ENCODE data around the gene NHLH2.

The NHLH2 gene

DNA sequence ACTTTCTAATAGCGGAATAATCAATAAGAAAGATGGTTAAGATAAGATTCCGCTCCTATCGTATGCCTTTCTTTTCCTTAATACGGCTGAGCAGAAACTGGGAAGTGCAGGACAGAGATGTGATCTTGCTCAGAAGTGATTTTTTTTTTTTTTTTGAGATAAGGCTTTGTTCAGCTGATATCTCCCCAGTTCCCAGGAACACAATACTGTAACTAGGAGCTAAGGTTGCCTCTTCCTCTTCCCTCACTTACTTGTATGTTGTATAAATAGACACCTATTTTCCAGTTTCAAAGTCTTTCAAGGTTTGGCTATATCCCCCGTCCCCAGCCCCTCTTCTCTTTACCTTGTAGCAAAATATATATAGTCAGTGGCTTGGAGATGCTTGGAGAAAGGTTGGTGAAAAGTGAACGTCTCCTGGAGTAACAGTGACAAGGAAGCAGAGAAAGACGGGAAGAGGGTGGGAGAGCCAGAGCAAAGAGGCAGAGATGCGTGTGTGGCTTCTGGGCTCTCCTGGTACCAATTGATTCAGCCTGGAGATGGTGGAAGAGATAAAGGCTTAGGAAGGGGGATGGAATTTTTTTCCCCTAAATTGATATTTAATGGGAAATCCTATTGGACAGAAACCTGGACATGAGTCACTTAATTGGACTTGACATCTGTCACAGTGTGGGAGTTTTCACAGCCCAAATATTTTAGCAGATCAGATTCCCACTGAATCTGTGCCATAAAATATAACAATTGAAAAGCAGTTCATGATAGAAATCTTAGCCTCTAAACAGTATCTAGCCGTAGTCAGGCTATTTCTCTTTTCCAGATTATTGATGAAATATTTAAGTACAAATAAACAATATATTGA, at the start of gene NHLH2:
NHLH2 (minus strand) TSS at position 522 of the 856 bp plus-strand sequence. CDS start 2,754 bp downstream, outside the sequence.
- DNase-seq: no peak

- no peak for DNase-seq
These were observed 49.7 kb upstream of the NHLH2 start for GRCh38 chr1:115890580-115890979.

DNA sequence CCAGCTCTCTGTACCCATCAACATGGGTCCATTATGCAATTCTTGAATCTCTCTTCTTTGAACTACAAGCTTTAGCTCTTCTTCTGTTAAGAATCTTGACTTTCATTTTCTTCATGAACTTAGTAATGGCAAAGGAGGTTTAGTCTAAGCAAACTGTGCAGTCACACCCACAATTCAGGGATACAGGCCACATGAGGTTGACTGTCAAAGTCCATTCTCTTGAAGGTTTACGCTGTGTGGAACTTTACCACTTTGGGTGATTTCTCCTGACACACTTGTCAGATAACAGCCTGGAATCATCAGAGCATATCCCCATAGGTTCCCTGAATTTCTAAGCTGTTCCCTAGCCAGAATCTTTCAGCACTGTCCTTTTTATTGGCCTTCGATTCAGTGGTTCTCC, 48.0 kb upstream of the NHLH2 start:
- no peak for DNase-seq

DNA sequence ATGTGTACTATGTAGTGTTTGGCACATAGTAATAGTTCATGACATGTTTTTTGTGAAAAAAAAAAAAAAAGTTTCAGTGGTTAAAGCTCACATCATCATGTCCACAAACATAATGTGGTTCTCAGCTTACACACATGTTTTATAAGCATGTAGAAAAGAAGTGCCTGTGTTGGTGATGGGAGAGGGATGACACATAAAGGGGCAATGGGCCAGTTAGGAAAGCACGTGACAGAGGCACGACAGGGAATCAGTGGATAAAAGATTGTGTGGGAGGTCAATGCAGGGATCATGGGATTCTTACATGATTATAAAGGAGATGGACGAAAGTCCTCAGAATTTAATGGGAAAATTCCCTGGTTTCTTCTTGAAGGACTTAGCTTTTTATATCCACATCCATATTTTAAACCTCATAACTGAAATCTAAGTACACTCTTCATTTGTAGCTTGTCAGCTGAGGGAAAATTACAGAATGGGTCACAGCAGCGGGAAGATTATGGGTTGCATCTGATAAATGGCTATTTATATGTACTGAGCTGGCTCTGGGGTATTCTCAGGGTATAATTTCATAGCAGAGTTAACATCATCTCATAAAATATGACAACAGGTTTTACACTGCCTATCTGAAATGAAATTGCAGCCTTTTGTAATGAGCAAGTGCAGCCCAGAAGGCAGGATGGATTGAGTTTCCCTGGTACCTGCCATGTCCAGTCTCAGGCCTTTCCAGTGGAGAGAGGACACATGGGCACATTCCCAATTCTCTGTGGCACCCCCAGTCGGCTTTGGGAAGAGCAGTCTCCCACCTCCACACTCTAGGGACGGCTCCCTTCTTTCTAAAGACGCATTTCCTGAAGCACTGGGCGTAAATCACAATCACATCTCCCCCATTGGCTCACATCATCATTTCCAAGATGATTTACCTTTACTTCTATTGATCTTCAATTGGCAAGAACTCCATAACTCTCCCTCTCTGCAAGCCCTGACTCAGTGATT, 42.3 kb upstream of the NHLH2 start:
- no peak for DNase-seq

DNA sequence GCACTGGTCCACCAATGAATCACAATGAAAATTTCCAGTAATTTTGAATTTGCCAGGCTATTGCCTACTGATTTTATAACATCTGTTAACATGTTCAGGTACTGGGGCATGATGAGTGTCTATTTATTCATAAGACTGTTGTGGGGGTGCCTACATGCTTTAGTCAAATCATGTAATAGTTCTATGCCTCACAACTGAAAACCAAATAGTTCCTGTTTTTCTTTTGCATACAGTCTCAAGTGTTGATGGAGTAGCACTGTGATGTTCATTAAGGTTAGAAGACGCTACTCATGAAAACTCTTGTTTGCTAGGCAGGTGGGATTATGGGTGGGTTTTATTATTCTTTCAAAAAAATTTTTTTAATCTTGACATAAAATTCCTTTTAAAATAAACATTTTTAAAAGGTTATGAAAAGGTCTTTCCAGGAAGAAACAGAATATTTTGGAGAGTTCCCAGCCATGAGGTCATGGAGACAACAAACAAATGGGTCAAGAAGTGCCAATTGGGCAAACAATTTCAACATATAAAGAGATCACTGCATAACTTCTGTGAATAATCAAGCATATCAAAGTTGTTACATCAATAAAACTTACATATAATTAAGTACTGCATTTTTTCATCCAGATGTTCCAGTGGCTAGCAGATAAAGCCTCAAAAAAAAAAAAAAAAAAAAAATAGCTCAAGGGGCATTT, 40.2 kb upstream of the NHLH2 start:
- DNase-seq: no peak

DNA sequence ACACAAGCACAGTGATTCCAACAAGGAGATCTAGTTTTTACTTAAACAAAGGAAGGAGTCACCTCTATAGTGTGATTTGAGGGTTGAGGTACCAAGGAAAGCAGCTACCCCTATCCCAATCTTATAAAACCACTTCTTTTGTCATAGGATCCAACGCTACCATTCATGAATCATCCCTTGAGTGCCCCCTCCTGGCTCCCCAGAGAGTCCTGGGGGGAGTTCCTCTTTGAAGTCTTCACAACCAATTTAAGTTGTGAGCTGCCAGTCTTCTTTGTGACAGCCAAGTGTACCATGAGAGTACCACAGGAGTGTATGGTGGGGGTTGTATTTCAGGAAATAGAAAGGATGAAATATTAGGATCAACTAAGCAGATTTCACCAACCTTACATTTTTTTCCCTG, 39.1 kb upstream of the NHLH2 start:
- no peak for DNase-seq

GRCh38 chr1:115877511-115877910, 36.6 kb upstream of the NHLH2 start:
- no peak for DNase-seq

- DNase-seq: no peak
These were observed 34.0 kb upstream of the NHLH2 start for GRCh38 chr1:115874904-115875303.

GRCh38 chr1:115874497-115874896, 33.6 kb upstream of the NHLH2 start:
- DNase-seq: no peak

DNA sequence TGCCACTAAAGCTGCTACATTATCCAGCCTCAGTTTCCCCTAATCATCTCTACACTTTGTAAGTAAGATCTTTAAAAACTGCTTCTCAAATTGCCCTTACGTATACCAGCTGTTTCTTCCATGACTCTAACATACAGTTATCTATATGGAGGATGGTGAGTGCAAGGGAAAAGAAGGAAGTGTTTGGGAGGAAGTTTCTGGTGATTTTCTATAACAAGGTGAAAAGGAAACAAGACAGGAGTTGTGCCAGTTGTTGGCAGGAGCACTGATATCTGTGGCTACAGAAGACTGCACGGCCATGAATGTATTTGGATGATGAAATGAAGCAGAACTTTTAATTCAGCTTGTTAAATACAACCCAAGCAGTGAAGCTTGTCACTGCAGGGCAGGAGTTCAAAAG, 32.3 kb upstream of the NHLH2 start:
- DNase-seq: no peak

GRCh38 chr1:115869064-115869463, 28.1 kb upstream of the NHLH2 start:
- DNase-seq: no peak

GRCh38 chr1:115867216-115867615, 26.3 kb upstream of the NHLH2 start:
- DNase-seq: no peak

- no peak for DNase-seq
These were observed 24.9 kb upstream of the NHLH2 start for GRCh38 chr1:115865704-115866380.

GRCh38 chr1:115862403-115862802, 21.5 kb upstream of the NHLH2 start:
- no peak for DNase-seq

DNA sequence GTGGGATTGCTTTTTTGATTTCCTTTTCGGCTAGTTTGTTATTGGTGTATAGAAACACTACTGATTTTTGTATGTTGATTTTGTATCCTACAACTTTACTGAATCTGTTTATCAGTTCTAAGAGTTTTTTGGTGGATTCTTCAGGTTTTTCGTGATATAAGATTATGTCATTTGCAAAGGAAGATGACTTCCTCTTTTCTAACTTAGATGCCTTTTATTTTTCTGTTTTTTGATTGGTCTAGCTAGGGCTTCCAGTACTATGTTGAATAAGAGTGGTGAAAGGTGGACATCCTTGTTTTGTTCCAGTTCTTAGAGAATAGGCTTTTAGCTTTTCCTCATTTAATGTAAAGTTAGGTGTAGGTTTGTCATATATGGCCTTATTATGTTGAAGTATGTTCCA, 13.1 kb upstream of the NHLH2 start:
- no peak for DNase-seq

DNA sequence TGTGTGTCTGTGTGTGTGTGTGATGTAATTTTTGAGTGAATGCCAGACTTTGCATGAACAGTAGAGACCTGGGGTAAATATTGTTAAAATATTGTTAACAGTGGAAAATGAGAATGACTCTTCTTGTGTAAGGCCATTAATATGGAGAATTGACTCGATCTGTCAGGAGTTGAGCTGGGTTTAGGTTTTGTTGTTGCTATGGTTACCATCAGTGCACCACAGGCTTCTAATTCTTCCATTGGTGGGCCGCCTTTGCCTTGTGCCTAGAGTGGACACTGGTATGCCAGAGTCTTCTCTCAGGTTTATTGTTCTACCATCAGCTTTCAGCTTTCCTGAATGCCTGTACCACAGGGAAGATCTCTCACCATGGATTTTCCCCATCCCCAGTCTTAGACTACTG, 10.0 kb upstream of the NHLH2 start:
- DNase-seq: no peak

DNA sequence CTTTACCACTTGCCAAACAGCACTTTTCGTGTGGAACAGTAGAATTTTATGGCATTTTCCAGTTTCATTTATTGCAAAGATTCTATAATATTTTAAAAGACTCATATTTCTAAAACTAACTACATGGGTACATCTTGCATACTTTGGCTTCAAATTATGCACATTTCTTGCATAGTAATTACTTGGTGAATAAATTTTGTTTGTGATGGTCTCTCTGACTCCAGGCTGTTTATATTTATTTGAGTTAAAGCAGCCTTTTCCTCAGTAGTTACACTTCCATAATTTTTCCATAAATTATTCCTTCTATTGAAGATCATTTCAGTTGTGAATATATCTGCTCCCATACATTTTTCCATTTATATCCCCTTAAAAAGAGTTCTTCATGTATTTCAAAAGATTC, 6.9 kb upstream of the NHLH2 start:
- DNase-seq: no peak

- DNase-seq: no peak
These were observed 2.0 kb upstream of the NHLH2 start for GRCh38 chr1:115842948-115843347.

GRCh38 chr1:115839679-115840237, 1.2 kb downstream of the NHLH2 start:
- no peak for DNase-seq

DNA sequence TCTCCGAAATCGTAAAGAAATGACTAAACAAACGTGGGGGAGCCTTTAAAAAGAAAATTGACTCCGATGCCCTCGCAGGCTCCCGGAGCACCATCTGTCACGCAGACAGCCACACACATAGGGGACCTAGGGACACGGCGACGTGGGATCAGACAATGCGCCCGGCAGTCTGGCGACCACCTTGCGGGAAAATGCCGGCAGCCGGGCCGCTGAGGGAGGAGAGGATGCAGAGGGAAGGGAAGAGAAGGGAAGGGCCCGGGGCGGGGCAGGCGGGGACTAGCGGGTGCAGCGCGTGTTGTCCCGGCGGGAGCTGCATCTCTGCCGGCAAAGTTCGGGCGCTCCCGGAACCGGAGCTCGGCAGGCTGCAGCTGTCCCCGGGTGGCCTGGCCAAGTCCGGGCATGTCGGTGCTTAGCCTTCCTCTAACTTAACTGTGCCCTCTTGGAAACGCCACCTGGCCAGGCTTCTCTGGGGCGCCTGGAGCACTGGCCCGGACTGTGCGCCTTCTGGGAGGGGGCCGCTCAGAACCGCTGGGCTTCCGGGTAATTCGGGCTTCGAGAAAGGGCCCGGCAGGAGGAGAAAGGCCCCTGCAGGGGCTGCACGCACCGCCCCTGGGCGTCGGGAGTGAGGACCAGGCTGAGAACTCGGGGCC, 1.8 kb downstream of the NHLH2 start:
- no peak for DNase-seq

- DNase-seq: no peak
These were observed 2.4 kb downstream of the NHLH2 start for GRCh38 chr1:115838431-115839028.
